Transverse colon (tissue), 4 donors: ENCODE data around the gene RHOB.
A peak's percentile ranks its signal among the peaks of the same experiment; 100 is the strongest.

Source experiments
- POLR2AphosphoS5 ChIP-seq, 3 donors: sonication (generic); formaldehyde crosslinking; IDR thresholded peaks; one replicate each; pipeline ENCODE4 v1.6.1; 2016; ENCODE audit warnings: antibody characterized with exemption in 3 of 3
- TF ChIP-seq, protein P1 (sequence below), 5 experiments: fragments of 200-600 bp in 3 of 5; fragments of 450-650 bp in 2 of 5; sonication (generic) in 3 of 5; IDR thresholded peaks; 1 replicate in 2 of 5; 2 replicates in 3 of 5; pipeline ENCODE4 v1.5.1; 2016 to 2017; ENCODE audit warnings: antibody characterized with exemption in 5 of 5, inconsistent platforms in 3 of 5, mild to moderate bottlenecking in 2 of 5, moderate library complexity in 1 of 5

DNA sequence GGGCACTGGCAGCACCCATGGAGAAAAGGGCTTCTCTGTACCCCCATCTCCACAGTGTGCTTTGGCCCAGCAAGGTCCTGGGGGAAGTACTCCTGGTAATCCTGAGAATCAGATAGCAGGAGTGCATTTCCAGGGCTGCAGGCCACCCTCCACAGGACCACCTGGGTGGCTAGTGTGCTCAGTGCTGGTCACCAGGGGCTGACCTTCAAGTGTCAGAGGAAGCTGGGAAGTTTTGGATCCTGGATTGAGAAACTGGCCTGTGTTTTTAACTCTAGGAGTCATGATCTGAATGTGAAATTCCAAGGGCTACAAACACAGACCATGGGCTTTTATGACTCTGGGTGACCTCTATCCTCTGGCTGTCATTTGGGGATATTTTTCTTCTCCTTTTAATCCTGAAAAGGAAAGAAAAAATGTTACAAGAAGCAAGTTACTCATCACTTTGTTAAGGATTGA lies 9.3 kb downstream of the RHOB start:
- TF ChIP-seq POLR2AphosphoS5 (IDR thresholded peaks at IDR 0.05), result peak in 1 of 3 donors; percentile 14
- TF ChIP-seq, protein P1, sequence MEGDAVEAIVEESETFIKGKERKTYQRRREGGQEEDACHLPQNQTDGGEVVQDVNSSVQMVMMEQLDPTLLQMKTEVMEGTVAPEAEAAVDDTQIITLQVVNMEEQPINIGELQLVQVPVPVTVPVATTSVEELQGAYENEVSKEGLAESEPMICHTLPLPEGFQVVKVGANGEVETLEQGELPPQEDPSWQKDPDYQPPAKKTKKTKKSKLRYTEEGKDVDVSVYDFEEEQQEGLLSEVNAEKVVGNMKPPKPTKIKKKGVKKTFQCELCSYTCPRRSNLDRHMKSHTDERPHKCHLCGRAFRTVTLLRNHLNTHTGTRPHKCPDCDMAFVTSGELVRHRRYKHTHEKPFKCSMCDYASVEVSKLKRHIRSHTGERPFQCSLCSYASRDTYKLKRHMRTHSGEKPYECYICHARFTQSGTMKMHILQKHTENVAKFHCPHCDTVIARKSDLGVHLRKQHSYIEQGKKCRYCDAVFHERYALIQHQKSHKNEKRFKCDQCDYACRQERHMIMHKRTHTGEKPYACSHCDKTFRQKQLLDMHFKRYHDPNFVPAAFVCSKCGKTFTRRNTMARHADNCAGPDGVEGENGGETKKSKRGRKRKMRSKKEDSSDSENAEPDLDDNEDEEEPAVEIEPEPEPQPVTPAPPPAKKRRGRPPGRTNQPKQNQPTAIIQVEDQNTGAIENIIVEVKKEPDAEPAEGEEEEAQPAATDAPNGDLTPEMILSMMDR (IDR thresholded peaks at IDR 0.05), result no peak
